MM.1S (cell line): ENCODE measurements around the gene SSX2IP.

ENCODE experiments used
- DNase-seq: peaks from one replicate; pipeline ENCODE4 v3.0.0-alpha.2; 2015
- H2AFZ ChIP-seq: fragments of 300-600 bp; sonication (generic); 2 replicates; pipeline ENCODE4 v1.6.0; 2016; ENCODE audit warnings: antibody characterized with exemption, low read length
- H3F3A ChIP-seq: fragments of 300-600 bp; sonication (generic); 2 replicates; pipeline ENCODE4 v1.6.1; 2016; ENCODE audit warnings: mild to moderate bottlenecking, antibody characterized with exemption, low read length, moderate library complexity, mixed read lengths; ENCODE audit not compliant: insufficient read depth
- H3K27ac ChIP-seq: fragments of 300-600 bp; sonication (generic); 2 replicates; pipeline ENCODE4 v1.5.1; 2016; ENCODE audit warnings: mild to moderate bottlenecking, low read length
- H3K27me3 ChIP-seq: fragments of 300-600 bp; sonication (generic); replicated peaks from 2 replicates; pipeline ENCODE4 v1.6.0; 2016; ENCODE audit warnings: low read length; ENCODE audit not compliant: insufficient read depth
- H3K36me3 ChIP-seq: fragments of 300-600 bp; sonication (generic); replicated peaks from 2 replicates; pipeline ENCODE4 v1.6.1; 2016; ENCODE audit warnings: mild to moderate bottlenecking, low read length, mixed read lengths; ENCODE audit not compliant: insufficient read depth
- H3K4me1 ChIP-seq: fragments of 300-600 bp; sonication (generic); 2 replicates; pipeline ENCODE4 v1.6.1; 2016; ENCODE audit warnings: low read length, mixed read lengths
- H3K4me2 ChIP-seq: fragments of 300-600 bp; sonication (generic); 2 replicates; pipeline ENCODE4 v1.6.0; 2016; ENCODE audit warnings: low read depth, low read length
- H3K4me3 ChIP-seq: fragments of 300-600 bp; sonication (generic); 2 replicates; pipeline ENCODE4 v1.5.1; 2016; ENCODE audit warnings: low read length, mixed read lengths
- H3K79me2 ChIP-seq: fragments of 300-600 bp; sonication (generic); 2 replicates; pipeline ENCODE4 v1.6.1; 2016; ENCODE audit warnings: mixed run types, low read length, mixed read lengths
- H3K9ac ChIP-seq: fragments of 300-600 bp; sonication (generic); 2 replicates; pipeline ENCODE4 v1.6.1; 2016; ENCODE audit warnings: low read length, mixed read lengths
- H3K9me2 ChIP-seq: fragments of 300-600 bp; sonication (generic); replicated peaks from 2 replicates; pipeline ENCODE4 v1.6.1; 2016; ENCODE audit warnings: mild to moderate bottlenecking, low read length, mixed read lengths; ENCODE audit not compliant: insufficient read depth
- H3K9me3 ChIP-seq: fragments of 300-600 bp; sonication (generic); replicated peaks from 2 replicates; pipeline ENCODE4 v1.6.1; 2016; ENCODE audit warnings: mild to moderate bottlenecking, low read length, mixed read lengths; ENCODE audit not compliant: insufficient read depth
- H4K20me1 ChIP-seq: fragments of 300-600 bp; sonication (generic); 2 replicates; pipeline ENCODE4 v1.6.1; 2016; ENCODE audit warnings: mild to moderate bottlenecking, low read length, moderate library complexity, mixed read lengths; ENCODE audit not compliant: insufficient read depth
- EZH2 ChIP-seq: fragments of 300-600 bp; sonication (generic); optimal IDR thresholded peaks from 2 replicates; pipeline ENCODE3; 2017; ENCODE audit warnings: low read depth, mild to moderate bottlenecking, antibody characterized with exemption, low read length, mixed read lengths
- EZH2phosphoT487 ChIP-seq: fragments of 300-600 bp; sonication (generic); IDR thresholded peaks from 2 replicates; pipeline ENCODE4 v1.6.1; 2018; ENCODE audit warnings: antibody characterized with exemption, low read length
- TF ChIP-seq, protein P1 (sequence below): fragments of 300-600 bp; sonication (generic); IDR thresholded peaks from 2 replicates; pipeline ENCODE4 v1.5.1; 2016; ENCODE audit warnings: antibody characterized with exemption, low read length, mixed read lengths

Gene SSX2IP

DNA sequence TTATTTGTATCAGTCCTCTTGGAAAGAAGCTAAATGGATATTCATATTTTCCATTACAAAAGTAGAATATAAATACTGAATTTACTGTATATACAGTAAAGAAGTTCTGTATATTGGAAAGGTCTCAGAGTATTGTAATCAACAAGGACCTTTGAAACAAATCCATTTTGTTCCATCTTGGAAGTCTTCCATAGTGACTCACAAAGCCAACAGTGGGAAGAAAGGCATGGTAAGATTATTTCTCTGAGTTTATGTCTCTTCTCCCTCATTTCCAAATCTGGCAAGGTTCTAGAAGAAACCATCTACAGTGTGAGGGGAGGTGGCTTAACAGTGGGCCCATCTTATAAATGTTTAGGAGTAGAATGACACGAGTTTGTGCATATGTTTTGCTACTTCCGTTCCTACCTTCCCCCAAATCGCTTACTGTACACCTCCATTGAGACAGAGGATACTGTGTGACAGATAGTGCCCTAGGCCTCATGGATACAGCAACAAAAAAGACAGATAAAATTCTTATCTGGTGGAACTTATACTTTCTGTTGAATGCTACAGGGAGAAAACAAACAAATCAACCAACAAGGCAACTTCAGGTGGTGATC is 22.1 kb upstream of the SSX2IP start:
- Histone ChIP-seq H3F3A (no peaks in the 10 kb centered on the region), H3K27ac (no peak overlapping the region), H3K9me2 (no peaks in the 10 kb centered on the region), H3K4me3 (no peak overlapping the region), H4K20me1 (no peaks in the 10 kb centered on the region), H3K9ac (no peak overlapping the region), H3K4me2 (no peak overlapping the region), H3K79me2 (no peaks in the 10 kb centered on the region), H3K27me3 (no peaks in the 10 kb centered on the region), H3K36me3 (no peaks in the 10 kb centered on the region), H2AFZ (no peak overlapping the region), H3K9me3 (no peaks in the 10 kb centered on the region), H3K4me1 (no peaks in the 10 kb centered on the region)
- DNase-seq: no peak
- TF ChIP-seq, protein P1, sequence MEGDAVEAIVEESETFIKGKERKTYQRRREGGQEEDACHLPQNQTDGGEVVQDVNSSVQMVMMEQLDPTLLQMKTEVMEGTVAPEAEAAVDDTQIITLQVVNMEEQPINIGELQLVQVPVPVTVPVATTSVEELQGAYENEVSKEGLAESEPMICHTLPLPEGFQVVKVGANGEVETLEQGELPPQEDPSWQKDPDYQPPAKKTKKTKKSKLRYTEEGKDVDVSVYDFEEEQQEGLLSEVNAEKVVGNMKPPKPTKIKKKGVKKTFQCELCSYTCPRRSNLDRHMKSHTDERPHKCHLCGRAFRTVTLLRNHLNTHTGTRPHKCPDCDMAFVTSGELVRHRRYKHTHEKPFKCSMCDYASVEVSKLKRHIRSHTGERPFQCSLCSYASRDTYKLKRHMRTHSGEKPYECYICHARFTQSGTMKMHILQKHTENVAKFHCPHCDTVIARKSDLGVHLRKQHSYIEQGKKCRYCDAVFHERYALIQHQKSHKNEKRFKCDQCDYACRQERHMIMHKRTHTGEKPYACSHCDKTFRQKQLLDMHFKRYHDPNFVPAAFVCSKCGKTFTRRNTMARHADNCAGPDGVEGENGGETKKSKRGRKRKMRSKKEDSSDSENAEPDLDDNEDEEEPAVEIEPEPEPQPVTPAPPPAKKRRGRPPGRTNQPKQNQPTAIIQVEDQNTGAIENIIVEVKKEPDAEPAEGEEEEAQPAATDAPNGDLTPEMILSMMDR: no peak
- no peak for TF ChIP-seq EZH2
- TF ChIP-seq EZH2phosphoT487: no peak

DNA sequence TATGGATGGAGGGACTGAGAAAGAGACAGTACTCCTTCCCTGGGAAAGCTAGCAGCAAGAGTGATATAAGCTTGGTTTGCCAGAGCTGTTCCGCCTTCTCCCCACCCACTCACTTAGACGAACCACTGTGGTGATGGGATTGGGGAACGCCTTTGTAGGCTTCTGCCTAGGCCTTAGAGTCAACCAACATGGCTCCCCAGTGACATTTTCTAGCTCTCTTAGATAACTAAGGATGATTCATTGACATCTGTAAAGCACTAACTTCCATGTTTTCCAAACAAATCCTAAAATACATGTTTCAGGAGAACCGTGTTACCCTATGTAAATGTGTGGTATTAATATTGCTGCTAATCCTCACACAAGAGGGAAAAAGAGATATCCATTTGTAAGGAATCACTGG is 21.6 kb upstream of the SSX2IP start:
- Histone ChIP-seq H3K79me2 (no peaks in the 10 kb centered on the region), H2AFZ (no peak overlapping the region), H3K4me1 (no peaks in the 10 kb centered on the region), H3K9me3 (no peaks in the 10 kb centered on the region), H3K4me3 (no peak overlapping the region), H3K36me3 (no peaks in the 10 kb centered on the region), H3K9ac (no peak overlapping the region), H3K4me2 (no peak overlapping the region), H3F3A (no peaks in the 10 kb centered on the region), H3K27ac (no peak overlapping the region), H3K27me3 (no peaks in the 10 kb centered on the region), H3K9me2 (no peaks in the 10 kb centered on the region), H4K20me1 (no peaks in the 10 kb centered on the region)
- no peak for TF ChIP-seq EZH2
- TF ChIP-seq, protein P1: no peak
- TF ChIP-seq EZH2phosphoT487: no peak
- DNase-seq: no peak

DNA sequence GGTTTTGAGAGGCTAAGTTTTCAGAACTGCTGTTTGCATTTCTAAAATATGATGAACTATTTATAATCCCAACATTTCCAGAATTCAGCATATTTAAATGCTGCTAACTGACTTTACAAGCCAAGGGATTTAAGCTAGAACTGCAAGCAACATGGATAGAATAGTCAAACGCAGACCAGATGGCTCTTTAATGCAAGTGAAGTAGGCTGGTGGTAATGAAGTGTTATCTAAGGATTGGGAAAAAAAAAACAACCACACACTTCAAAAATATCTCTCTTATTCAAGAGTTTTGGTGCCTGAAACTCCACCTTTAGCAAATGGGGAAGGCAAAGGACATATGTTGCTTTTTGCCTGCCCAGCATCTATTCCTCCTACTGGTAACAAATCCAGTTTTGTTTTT is 20.9 kb upstream of the SSX2IP start:
- H3F3A ChIP-seq: no peaks in the 10 kb centered on the region
- H4K20me1 ChIP-seq: no peaks in the 10 kb centered on the region
- no peaks in the 10 kb centered on the region for H3K9me2 ChIP-seq
- H3K4me1 ChIP-seq: no peaks in the 10 kb centered on the region
- TF ChIP-seq EZH2phosphoT487: no peak
- TF ChIP-seq, protein P1: no peak
- TF ChIP-seq EZH2: no peak
- H3K27ac ChIP-seq: no peak overlapping the region
- no peaks in the 10 kb centered on the region for H3K27me3 ChIP-seq
- no peak for DNase-seq
- no peak overlapping the region for H3K9ac ChIP-seq
- no peaks in the 10 kb centered on the region for H3K79me2 ChIP-seq
- H3K4me3 ChIP-seq: no peak overlapping the region
- H3K9me3 ChIP-seq: no peaks in the 10 kb centered on the region
- no peak overlapping the region for H3K4me2 ChIP-seq
- H3K36me3 ChIP-seq: no peaks in the 10 kb centered on the region
- no peak overlapping the region for H2AFZ ChIP-seq
